ENCODE data around the gene MAGEC1.

MAGEC1 gene

GRCh38 chrX:141934059-141934641 is 30.5 kb downstream of the MAGEC1 start:
- H3K27me3 ChIP-seq (ENCODE audit: control insufficient read depth, insufficient read depth, low read length) = no peaks in the 10 kb centered on the region
- H3K4me1 ChIP-seq (ENCODE audit: control insufficient read depth, insufficient read depth, low read length) = 0 out of 2 replicates have a peak, but pooled peaks cover 4% of the 10 kb centered on the region
- no peak overlapping the region for H3K27ac ChIP-seq (ENCODE audit: low read depth, low read length)
- no peak overlapping the region for H3K9ac ChIP-seq (ENCODE audit: low read depth, low read length)
- H3K9me3 ChIP-seq (ENCODE audit: control insufficient read depth, insufficient read depth, low read length) = peaks cover 36% of the 10 kb centered on the region
- no peak overlapping the region for H3K4me3 ChIP-seq (ENCODE audit: low read depth, low read length)
- H3K36me3 ChIP-seq (ENCODE audit: control insufficient read depth, insufficient read depth, low read length) = no peaks in the 10 kb centered on the region

DNA sequence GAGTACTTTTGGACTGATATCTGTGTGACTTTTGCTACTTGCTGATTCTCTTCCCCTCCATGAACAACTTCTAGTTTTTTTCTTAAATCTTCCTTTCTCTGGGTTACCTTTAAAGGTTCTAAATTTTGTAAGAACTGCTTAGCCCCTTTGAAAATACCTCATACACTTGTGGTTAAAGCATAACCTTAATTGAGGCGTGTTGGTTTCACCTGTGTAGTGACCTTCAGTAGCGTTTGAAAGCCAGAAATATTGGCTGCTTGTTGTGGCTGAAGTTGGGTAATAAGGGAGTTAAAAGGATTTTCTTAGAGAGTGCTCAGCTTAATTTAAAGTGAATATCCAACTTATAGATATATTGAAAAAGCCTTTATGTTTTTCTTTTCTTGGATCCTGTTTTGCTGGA is 32.0 kb downstream of the MAGEC1 start:
- Histone ChIP-seq H3K9me3 (ENCODE audit: control insufficient read depth, insufficient read depth, low read length) (peaks cover 36% of the 10 kb centered on the region), H3K4me1 (ENCODE audit: control insufficient read depth, insufficient read depth, low read length) (0 out of 2 replicates have a peak, but pooled peaks cover 4% of the 10 kb centered on the region), H3K9ac (ENCODE audit: low read depth, low read length) (no peak overlapping the region), H3K4me3 (ENCODE audit: low read depth, low read length) (no peak overlapping the region), H3K36me3 (ENCODE audit: control insufficient read depth, insufficient read depth, low read length) (no peaks in the 10 kb centered on the region), H3K27ac (ENCODE audit: low read depth, low read length) (no peak overlapping the region), H3K27me3 (ENCODE audit: control insufficient read depth, insufficient read depth, low read length) (no peaks in the 10 kb centered on the region)

GRCh38 chrX:141936080-141936479 is 32.4 kb downstream of the MAGEC1 start:
- Histone ChIP-seq H3K4me1 (ENCODE audit: control insufficient read depth, insufficient read depth, low read length) (0 out of 2 replicates have a peak, but pooled peaks cover 4% of the 10 kb centered on the region), H3K27me3 (ENCODE audit: control insufficient read depth, insufficient read depth, low read length) (no peaks in the 10 kb centered on the region), H3K4me3 (ENCODE audit: low read depth, low read length) (no peak overlapping the region), H3K9ac (ENCODE audit: low read depth, low read length) (no peak overlapping the region), H3K27ac (ENCODE audit: low read depth, low read length) (no peak overlapping the region), H3K9me3 (ENCODE audit: control insufficient read depth, insufficient read depth, low read length) (peaks cover 32% of the 10 kb centered on the region), H3K36me3 (ENCODE audit: control insufficient read depth, insufficient read depth, low read length) (no peaks in the 10 kb centered on the region)

GRCh38 chrX:141941234-141941633 is 37.5 kb downstream of the MAGEC1 start:
- no peaks in the 10 kb centered on the region for H3K27me3 ChIP-seq (ENCODE audit: control insufficient read depth, insufficient read depth, low read length)
- no peaks in the 10 kb centered on the region for H3K4me1 ChIP-seq (ENCODE audit: control insufficient read depth, insufficient read depth, low read length)
- peaks cover 21% of the 10 kb centered on the region for H3K9me3 ChIP-seq (ENCODE audit: control insufficient read depth, insufficient read depth, low read length)
- no peak overlapping the region for H3K4me3 ChIP-seq (ENCODE audit: low read depth, low read length)
- no peak overlapping the region for H3K9ac ChIP-seq (ENCODE audit: low read depth, low read length)
- no peaks in the 10 kb centered on the region for H3K36me3 ChIP-seq (ENCODE audit: control insufficient read depth, insufficient read depth, low read length)
- H3K27ac ChIP-seq (ENCODE audit: low read depth, low read length) = no peak overlapping the region

DNA sequence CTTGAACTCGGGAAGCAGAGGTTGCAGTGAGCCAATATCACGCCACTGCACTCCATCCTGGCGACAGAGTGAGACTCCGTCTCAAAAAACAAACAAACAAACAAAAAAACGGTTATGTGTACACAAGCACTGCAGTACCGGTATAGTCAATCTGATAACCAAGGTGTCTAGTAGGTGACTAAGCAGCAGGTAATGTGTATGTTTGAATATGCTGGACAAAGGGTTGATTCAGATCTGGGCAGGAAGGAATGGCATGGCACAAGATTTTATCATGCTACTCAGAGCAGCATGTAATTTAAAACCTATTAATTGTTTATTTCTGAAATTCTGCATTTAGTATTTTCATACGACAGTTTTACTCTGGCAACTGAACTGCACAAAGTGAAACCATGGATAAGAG is 41.7 kb downstream of the MAGEC1 start:
- H3K27me3 ChIP-seq (ENCODE audit: control insufficient read depth, insufficient read depth, low read length) = no peaks in the 10 kb centered on the region
- no peaks in the 10 kb centered on the region for H3K4me1 ChIP-seq (ENCODE audit: control insufficient read depth, insufficient read depth, low read length)
- peaks cover 12% of the 10 kb centered on the region; the same call in 1 of the 2 replicates for H3K9me3 ChIP-seq (ENCODE audit: control insufficient read depth, insufficient read depth, low read length)
- no peak overlapping the region for H3K9ac ChIP-seq (ENCODE audit: low read depth, low read length)
- no peak overlapping the region for H3K4me3 ChIP-seq (ENCODE audit: low read depth, low read length)
- no peaks in the 10 kb centered on the region for H3K36me3 ChIP-seq (ENCODE audit: control insufficient read depth, insufficient read depth, low read length)
- no peak overlapping the region for H3K27ac ChIP-seq (ENCODE audit: low read depth, low read length)

- Histone ChIP-seq H3K9ac (ENCODE audit: low read depth, low read length) (no peak overlapping the region), H3K27ac (ENCODE audit: low read depth, low read length) (no peak overlapping the region), H3K4me1 (ENCODE audit: control insufficient read depth, insufficient read depth, low read length) (no peaks in the 10 kb centered on the region), H3K9me3 (ENCODE audit: control insufficient read depth, insufficient read depth, low read length) (peaks cover 19% of the 10 kb centered on the region), H3K36me3 (ENCODE audit: control insufficient read depth, insufficient read depth, low read length) (no peaks in the 10 kb centered on the region), H3K4me3 (ENCODE audit: low read depth, low read length) (no peak overlapping the region), H3K27me3 (ENCODE audit: control insufficient read depth, insufficient read depth, low read length) (no peaks in the 10 kb centered on the region)
These were observed 43.7 kb downstream of the MAGEC1 start for GRCh38 chrX:141947350-141947749.

GRCh38 chrX:141952603-141953002 is 48.9 kb downstream of the MAGEC1 start:
- Histone ChIP-seq H3K9me3 (ENCODE audit: control insufficient read depth, insufficient read depth, low read length) (peaks cover 28% of the 10 kb centered on the region), H3K4me1 (ENCODE audit: control insufficient read depth, insufficient read depth, low read length) (no peaks in the 10 kb centered on the region), H3K27ac (ENCODE audit: low read depth, low read length) (no peak overlapping the region), H3K36me3 (ENCODE audit: control insufficient read depth, insufficient read depth, low read length) (no peaks in the 10 kb centered on the region), H3K9ac (ENCODE audit: low read depth, low read length) (no peak overlapping the region), H3K4me3 (ENCODE audit: low read depth, low read length) (no peak overlapping the region), H3K27me3 (ENCODE audit: control insufficient read depth, insufficient read depth, low read length) (no peaks in the 10 kb centered on the region)

GRCh38 chrX:141958675-141959074 is 55.0 kb downstream of the MAGEC1 start:
- Histone ChIP-seq H3K27me3 (ENCODE audit: control insufficient read depth, insufficient read depth, low read length) (no peaks in the 10 kb centered on the region), H3K4me1 (ENCODE audit: control insufficient read depth, insufficient read depth, low read length) (no peaks in the 10 kb centered on the region), H3K4me3 (ENCODE audit: low read depth, low read length) (no peak overlapping the region), H3K36me3 (ENCODE audit: control insufficient read depth, insufficient read depth, low read length) (no peaks in the 10 kb centered on the region), H3K27ac (ENCODE audit: low read depth, low read length) (no peak overlapping the region), H3K9ac (ENCODE audit: low read depth, low read length) (no peak overlapping the region), H3K9me3 (ENCODE audit: control insufficient read depth, insufficient read depth, low read length) (peaks cover 15% of the 10 kb centered on the region)
